Measurements from ENCODE around the gene IFT74. TPM values are rescaled to one million over a fixed set of nuclear protein-coding genes. Genes with fewer than 3 reads are reported as not detected.

Gene IFT74
- 8.5 TPM for total RNA-seq
- long read RNA-seq, partial matches to known transcripts, result 8 of 13 reads
- long read RNA-seq, other reads (novel, unspliced or antisense), result 2 of 13 reads

- peak; percentile 96 for DNase-seq (ENCODE audit: low spot score)
Observed at GRCh38 chr9:26955921-26956859, at the start of gene IFT74. Gene IFT74, plus strand, starts transcription at chr9:26956412. Its CDS starts 5,556 bp downstream, at chr9:26961968.

GRCh38 chr9:26913138-26913668 is 43.0 kb upstream of the IFT74 start:
- DNase-seq (ENCODE audit: low spot score), result no peak

- no peak for DNase-seq (ENCODE audit: low spot score)
Observed at GRCh38 chr9:26919698-26920097, 36.5 kb upstream of the IFT74 start.

- DNase-seq (ENCODE audit: low spot score), result no peak
Observed at GRCh38 chr9:26925609-26926008, 30.6 kb upstream of the IFT74 start.

GRCh38 chr9:26928902-26929495 is 27.2 kb upstream of the IFT74 start:
- no peak for DNase-seq (ENCODE audit: low spot score)

- DNase-seq (ENCODE audit: low spot score), result no peak
Observed at GRCh38 chr9:26935847-26936246, 20.4 kb upstream of the IFT74 start.

- no peak for DNase-seq (ENCODE audit: low spot score)
Observed at GRCh38 chr9:26937816-26938371, 18.3 kb upstream of the IFT74 start.

- no peak for DNase-seq (ENCODE audit: low spot score)
Observed at GRCh38 chr9:26939955-26940711, 16.1 kb upstream of the IFT74 start.

- DNase-seq (ENCODE audit: low spot score), result no peak
Observed at GRCh38 chr9:26940779-26941178, 15.4 kb upstream of the IFT74 start.

- no peak for DNase-seq (ENCODE audit: low spot score)
Observed at GRCh38 chr9:26945591-26945990, 10.6 kb upstream of the IFT74 start.

- peak; percentile 95 for DNase-seq (ENCODE audit: low spot score)
Observed at GRCh38 chr9:26946753-26947727, 9.2 kb upstream of the IFT74 start, which contains the start of gene PLAA. Gene PLAA, minus strand, starts transcription at chr9:26947242. Its CDS starts 197 bp downstream, at chr9:26947045.

GRCh38 chr9:26947736-26948135 is 8.5 kb upstream of the IFT74 start:
- DNase-seq (ENCODE audit: low spot score), result no peak

GRCh38 chr9:26949637-26950069 is 6.6 kb upstream of the IFT74 start:
- no peak for DNase-seq (ENCODE audit: low spot score)

GRCh38 chr9:26950521-26950920 is 5.7 kb upstream of the IFT74 start:
- no peak for DNase-seq (ENCODE audit: low spot score)

- DNase-seq (ENCODE audit: low spot score), result no peak
Observed at GRCh38 chr9:26951794-26952193, 4.4 kb upstream of the IFT74 start.

GRCh38 chr9:26954050-26954508 is 2.1 kb upstream of the IFT74 start:
- DNase-seq (ENCODE audit: low spot score), result no peak

- DNase-seq (ENCODE audit: low spot score), result no peak
Observed at GRCh38 chr9:26955222-26955903, 849 bp upstream of the IFT74 start.

- DNase-seq (ENCODE audit: low spot score), result no peak
Observed at GRCh38 chr9:26956860-26957233, 635 bp downstream of the IFT74 start.

- DNase-seq (ENCODE audit: low spot score), result no peak
Observed at GRCh38 chr9:26971721-26972120, 15.5 kb downstream of the IFT74 start.
